Measurements from ENCODE around the gene OPA1. TPM values are rescaled to one million over a fixed set of nuclear protein-coding genes. Genes with fewer than 3 reads are reported as not detected.
"Not testable (repeated sequence)": the region's sequence is repeated elsewhere in the genome, so short reads cannot be mapped to it uniquely, and the experiment has no call there.

The OPA1 gene
- polyA plus RNA-seq, 12 donors = 39.8 to 60.7 (median 52.1) TPM; not detected in 1

DNA sequence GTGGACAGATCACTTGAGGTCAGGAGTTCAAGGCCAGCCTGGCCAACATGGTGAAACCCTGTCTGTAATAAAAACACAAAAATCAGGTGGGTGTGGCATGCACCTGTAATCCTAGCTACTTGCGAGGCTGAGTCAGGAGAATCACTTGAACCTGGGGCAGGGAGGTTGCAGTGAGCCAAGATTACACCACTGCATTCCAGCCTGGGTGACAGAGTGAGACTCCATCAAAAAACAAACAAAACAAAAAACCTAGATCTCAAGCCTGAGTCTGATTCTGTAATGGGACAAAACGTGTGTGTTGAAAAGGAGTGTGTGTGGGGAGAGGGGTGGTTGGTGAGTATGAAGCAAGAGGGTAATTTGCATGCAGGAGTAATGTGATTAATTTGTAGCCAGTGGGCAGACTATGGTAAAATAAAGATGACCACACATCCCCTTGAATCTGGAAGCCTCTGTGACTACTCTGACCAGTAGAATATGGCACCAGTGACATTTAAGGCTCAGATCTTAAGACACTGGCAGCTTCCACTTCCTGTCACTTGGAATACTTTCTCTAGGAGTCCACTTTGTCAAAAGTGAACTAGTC, 18.4 kb upstream of the OPA1 start:
- DNase-seq = no peak

DNA sequence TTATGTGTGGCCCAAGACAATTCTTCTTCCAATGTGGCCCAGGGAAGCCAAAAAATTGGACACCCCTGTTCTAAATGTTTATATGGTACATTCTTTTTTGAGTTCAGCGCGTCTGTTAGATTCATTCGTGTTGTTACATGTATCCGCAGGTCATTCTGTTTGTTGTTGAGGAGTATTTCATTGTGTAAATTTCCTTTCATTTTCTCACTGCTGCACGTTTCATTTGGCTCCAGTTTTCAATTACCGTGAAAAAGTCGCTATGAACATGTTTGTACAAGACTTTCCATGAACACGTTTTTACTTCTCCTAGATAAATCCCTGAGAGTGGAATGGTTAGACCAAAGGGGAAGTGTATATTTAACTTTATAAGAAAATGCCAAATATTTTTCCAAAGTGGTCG, 7.5 kb upstream of the OPA1 start:
- DNase-seq = no peak

DNA sequence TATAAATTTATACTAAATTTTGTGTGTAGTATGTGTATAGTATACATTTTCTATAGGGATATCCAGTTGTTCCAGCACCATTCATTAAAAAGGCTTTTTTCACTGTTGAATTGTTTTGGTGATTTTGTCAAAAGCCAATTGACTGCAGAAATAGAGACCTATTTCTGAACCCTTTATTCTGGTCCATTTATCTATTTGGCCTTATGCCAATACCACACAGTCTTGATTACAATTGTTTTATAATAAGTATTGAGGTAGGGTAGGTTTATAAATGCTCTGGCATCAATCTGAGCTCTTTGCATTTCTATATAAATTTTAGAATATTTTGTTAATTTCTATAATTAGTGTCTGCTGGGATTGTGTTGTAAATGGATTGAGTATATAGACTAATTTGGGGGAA, 6.5 kb upstream of the OPA1 start:
- no peak for DNase-seq

DNA sequence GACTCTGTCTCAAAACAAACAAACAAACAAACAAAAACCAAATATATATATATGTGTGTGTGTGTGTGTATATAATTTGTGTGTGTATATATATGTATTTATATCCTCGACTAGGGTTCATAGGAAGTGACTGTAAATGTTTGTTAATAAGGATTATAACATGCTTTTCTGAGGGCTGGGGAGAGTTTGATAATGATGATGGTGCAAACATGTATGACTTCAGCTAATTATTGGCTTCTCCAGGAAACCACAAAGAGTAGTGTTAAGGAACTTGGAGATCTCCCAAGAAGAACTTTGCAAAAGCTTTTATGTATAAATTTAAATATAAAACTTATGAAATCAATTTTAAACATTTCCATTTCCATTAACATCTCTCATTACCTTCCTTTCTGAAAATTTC, 3.9 kb upstream of the OPA1 start:
- no peak for DNase-seq

DNA sequence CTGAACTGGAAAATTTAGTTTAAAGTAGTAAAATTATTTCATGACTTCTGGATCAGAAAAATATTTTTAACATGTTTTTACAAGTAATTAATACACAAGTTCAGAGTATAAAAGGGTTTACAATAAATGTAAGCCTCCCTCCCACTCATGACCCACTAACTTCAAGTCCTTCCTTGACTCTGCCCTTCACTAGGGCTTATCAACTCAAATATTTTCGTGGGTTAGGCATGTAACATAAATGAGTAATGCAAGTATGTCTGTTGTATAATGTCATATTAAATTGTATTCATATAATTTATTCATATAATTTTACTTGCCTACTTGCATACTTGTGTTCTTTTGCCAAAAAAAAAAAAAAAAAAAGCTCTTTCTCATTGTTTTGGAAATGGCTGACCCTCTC, 3.4 kb upstream of the OPA1 start:
- no peak for DNase-seq

DNA sequence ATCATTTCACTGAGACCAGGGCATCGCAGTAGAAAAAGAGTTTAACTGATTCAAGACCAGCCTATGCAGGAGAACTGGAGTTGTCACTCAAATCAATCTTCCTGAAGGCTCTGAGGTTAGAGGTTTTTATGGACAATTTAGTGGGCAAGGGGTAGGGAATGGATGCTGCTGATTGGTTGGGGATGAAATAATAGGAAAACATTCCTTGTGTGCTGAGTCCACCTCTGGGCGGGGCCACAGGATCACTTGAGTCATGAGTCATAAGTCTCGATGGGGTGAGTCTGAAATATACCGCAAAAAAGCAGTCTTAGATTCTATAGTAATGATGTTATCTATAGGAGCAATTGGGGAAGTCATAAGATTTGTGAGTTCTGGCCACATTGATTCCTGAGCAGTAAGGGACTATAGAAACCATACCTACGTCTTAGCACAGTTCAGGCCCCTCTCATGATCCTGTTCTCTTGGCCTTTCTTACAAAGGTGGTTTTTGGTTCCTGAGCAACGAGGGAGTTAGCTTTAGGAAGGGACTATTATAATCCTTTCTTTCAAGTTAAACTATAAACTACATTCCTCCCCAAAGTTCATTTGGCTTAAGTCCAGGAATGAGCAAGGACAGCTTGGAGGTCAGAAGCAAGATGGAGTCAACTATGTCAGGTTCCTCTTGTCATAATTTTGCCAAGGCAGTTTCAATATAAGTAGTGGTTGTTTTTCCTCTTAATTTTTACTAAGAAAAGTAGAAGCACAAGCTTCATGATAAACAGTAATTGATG, 2.7 kb upstream of the OPA1 start:
- DNase-seq = no peak

DNA sequence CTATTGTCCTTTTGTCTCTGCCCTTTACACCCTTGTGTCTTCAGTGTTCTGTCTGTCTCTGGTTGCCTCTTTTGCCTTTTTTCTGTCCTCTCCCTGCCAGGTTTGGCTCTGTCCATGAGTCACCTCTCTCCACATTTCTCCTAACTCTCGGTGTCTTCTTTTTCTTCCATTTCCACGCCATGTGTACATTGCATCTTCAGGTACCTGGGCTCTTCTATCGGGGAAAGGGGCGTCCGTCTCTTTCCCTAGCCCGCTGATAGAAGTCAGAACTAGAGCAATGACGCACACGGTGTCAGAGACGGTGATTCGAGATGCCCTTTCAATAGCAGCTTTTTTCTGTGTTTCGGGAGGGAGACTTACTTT, 641 bp downstream of the OPA1 start:
- DNase-seq = no peak

DNA sequence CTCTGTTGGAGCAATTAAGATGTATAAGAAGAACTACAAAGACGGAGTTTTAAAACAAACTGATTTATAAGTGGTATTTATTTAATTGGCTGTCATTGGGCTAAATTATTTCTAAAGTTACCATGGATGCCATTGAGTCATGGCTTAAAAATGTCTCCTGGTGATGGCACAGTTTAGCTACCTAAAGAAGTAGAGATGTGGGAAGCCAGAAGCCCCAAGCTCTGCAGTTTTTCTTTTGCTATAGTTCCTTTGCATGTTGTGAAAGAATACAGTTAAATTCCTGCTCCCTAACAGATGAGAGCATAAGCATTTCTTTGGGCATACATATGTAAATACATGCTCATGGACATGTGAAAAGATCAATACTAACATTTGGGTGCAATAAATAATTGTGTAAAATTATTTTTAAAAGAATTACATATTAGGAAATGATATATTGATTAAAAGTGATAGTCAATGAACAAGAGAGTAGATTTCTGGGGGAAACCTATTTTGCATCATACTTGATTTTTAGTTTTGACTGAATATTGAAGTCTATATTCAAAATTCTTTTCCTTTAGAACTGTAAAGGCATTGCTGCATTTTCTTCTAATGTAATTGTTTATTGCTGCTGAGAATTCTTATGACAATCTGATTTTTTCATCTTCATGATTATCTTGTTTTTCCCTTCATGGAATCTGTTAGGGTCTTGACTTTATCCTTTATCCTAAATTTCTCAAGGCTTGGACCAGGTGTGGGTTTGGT, 2.1 kb downstream of the OPA1 start:
- DNase-seq = no peak

DNA sequence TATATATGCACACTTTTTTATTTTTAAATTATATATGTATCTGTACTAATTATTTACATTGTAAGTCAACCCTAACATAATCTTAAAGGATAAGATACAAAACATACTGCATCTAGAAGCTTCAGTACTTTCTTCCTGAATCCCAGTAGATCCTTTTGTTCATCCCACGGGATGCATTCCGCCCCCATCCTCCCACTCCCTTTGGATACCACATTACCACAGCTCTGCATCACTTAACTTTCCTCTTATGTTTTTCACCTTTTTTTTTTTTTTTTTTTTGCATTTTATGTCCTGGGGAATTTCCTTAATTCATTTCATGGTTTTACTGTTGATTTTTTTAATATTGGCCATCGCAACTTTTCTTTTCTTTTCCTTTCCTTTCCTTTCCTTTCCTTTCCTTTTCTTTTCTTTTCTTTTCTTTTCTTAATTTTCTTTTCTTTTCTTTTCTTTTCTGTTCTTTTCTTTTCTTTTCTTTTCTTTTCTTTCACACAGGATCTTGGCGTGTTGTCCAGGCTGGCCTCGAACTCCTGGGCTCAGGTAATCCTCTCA, 3.0 kb downstream of the OPA1 start:
- DNase-seq = no peak

DNA sequence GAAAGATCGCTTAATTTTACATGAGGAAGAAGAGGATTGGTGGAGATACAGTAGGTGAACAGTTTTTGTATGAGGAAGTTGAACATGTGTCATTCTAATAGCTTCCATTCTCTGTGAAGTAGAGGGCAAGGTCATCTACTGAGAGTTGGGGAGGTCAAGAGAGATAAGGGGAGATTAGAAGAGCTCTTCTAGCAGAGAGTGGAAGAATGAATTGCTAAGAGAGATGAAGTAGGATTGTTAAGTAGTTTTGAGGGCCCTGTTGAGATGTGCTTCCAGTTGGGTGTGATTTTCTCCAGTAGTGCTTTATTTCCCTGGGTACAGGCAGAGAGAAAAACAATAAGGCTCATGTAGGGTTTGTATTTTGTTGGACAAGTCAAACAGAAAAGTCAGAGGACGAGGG, 5.2 kb downstream of the OPA1 start:
- no peak for DNase-seq

DNA sequence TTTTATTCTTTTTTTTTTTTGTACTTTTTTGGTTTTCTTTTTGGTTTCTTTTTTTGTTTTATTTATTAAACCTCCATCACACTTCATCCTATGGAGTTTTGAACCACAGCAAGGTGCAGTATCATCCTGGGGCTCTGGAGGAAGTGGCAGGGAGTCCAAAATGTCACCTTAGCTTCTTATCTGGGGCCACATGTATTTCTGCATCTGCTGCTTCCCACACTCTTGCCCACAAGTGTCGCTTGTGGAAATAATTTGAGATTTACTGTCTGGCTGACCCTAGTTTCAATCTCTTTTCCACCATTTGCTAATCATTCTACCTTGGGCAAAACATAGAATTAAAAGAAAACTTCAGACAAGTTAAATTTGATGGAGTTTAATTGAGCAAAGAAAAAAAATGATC, 6.4 kb downstream of the OPA1 start:
- DNase-seq = no peak

DNA sequence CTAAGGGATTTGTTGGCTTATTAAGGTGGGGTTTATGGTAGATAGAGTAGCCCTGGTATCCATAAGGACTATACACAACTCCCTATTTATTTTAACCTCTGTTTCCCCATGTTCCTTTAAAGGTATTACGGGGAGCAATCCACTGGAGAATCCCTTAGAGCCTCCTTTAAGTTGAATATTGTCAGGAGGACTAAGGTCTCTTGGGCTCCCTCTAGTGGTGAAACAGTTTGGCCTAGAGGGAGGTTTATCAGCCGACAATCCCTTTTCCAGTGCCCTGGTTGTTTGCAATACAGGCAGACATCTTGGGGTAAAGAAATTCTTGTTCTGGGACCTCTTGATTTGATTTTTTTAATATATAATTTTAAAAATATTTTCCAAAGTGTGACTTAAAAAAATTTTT, 12.9 kb downstream of the OPA1 start:
- DNase-seq = peak; percentile 4

DNA sequence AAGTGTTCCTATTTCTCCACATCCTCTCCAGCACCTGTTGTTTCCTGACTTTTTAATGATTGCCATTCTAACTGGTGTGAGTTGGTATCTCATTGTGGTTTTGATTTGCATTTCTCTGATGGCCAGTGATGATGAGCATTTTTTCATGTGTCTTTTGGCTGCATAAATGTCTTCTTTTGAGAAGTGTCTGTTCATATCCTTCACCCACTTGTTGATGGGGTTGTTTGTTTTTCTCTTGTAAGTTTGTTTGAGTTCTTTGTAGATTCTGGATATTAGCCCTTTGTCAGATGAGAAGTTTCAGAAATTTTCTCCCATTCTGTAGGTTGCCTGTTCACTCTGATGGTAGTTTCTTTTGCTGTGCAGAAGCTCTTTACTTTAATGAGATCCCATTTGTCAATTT, 13.9 kb downstream of the OPA1 start:
- DNase-seq = not testable (repeated sequence)

DNA sequence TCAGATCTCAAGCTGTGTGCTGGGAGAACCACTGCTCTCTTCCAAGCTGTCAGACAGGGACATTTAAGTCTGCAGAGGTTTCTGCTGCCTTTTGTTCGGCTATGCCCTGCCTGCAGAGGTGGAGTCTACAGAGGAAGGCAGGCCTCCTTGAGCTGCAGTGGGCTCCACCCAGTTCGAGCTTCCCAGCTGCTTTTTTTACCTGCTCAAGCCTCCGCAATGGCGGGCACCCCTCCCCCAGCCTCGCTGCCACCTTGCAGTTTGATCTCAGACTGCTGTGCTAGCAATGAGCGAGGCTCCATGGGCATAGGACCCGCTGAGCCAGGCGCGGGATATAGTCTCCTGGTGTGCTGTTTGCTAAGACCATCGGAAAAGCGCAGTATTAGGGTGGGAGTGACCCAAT, 17.5 kb downstream of the OPA1 start:
- DNase-seq = not testable (repeated sequence)

DNA sequence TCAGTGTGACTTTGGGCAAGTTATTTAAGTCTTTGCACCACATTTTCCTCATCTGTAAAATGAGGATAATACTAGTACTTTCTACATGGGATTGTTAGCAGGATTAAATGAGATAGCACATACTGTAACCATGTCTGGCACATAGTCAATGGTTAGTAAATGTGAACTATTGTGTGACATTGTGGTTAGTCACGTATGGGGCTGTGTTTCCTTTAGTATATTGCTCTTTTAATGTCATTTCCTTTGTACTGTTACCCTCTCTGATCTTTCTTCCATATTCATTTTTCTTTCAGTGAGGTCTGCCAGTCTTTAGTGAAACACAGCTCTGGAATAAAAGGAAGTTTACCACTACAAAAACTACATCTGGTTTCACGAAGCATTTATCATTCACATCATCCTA, 21.4 kb downstream of the OPA1 start:
- DNase-seq = no peak

DNA sequence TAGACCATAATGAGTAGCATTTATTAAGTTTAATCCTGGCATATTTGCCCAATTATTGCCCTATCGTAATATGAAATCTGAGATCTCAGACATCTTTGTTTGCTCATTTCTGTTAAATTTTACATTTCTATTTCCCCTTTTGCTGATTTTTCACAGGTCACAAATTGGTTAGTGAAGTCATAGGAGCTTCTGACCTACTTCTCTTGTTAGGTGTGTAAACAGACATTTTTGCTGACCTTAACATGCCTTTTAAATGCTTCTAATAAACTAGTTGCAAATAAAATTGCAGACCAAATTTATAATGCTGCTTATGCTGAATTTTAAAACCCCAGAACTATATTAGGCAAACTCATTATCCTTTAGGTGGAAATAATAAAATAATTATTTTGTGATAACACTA, 24.6 kb downstream of the OPA1 start:
- DNase-seq = no peak

DNA sequence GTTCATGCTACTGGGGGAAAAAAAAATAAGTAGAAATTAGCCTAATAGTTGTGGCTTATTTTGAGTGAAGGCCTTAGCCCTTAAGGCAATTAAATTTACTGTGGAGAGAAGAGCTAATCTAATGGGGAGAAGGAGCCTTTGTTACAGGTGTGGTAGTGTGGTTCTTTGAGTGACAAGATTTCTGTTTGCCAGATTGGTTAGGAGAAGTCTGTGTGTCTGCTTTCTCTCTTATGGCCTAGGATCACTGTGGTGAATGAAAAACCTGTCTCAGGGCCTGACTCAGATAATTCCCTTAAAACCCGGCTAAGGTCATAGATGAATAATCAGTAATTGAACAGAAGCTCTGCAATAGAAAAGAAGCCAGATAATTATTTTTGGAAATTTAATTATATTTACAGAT, 27.0 kb downstream of the OPA1 start:
- DNase-seq = no peak

DNA sequence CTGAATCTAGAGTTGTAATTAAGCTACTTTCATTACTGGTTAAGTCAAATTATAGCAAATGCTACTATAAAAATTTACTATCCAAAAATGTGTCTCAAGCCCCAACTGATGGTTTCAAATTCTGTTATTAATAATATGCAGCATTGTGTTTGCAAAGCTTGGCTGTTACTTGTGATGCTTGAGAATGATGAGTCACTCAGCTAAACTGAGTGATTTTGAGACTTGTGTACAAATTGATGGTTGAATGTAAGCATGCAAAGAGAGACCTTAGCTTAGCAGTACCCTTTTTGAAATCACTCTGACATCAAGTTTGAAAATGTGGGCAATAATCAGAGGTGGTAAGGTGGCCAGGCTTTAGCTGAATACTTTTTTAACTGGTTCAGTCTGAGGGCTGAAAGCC, 27.6 kb downstream of the OPA1 start:
- no peak for DNase-seq

DNA sequence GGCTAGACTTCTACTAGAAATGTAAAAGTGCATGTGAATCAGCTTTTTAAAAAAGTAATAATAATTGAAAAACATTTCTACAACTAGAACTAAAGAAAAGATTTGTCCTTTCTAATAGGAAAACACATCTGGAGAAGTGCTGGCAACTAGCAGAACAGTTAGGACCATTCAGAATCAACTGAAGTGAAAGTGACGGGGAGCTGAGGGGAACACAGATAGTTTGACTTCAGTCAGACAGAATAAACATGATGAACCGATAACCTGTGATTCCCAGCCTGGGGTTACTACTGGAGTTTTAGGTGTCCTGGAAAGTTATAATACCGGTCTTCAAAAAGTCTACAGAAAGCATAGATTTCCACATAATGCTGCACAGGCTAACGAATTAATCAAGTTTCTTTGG, 28.1 kb downstream of the OPA1 start:
- no peak for DNase-seq

DNA sequence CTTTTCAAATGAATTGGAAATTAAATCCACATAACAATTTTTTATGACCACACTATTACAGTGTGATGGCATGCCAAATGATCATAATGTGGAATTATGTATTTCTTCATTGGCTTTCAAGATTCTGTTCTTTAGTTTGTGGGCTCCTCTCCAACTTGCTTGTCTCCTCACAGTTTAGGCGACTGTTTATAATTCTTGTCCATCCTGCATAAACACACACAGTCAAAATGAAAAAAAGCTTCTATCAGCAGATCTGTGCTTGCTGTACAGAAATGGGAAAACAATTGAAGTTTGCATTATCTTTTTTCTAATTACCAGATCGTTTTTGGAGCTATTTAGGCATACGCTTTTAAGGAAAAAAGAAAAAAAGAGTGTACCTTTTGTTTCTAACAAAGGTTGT, 37.0 kb downstream of the OPA1 start:
- no peak for DNase-seq

DNA sequence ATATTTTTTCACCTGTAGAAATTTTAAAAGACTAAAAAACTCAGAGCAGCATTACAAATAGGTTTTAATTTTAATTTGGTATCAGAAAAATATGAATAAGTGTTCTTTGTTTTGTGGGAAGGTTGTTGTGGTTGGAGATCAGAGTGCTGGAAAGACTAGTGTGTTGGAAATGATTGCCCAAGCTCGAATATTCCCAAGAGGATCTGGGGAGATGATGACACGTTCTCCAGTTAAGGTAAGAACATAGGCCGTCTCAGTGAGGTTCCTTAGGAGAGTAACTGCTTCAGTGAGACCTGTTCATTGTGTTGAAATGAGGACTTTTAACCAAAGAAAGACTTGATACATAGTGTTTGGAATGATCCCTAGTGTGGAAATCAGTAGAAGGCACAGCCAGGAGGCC, 44.8 kb downstream of the OPA1 start:
- no peak for DNase-seq

DNA sequence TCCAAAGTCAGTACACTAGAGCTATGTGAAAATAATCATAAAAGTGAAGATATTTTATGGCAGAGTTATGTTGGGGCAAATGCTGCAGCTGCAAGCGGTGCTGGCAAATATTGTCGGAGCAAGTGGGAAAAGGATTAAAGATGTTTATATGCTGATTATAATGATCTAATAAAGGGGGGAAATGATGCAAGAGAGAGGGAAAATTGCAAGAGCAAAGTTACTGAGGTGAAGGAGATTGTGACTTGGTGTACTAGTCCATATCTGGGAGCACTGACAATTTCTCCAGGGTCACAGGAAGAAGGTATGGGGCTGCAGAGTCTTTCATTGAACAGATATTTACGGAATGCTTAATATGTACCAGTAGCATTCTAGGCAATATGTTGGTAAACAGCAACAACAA, 45.8 kb downstream of the OPA1 start:
- no peak for DNase-seq

DNA sequence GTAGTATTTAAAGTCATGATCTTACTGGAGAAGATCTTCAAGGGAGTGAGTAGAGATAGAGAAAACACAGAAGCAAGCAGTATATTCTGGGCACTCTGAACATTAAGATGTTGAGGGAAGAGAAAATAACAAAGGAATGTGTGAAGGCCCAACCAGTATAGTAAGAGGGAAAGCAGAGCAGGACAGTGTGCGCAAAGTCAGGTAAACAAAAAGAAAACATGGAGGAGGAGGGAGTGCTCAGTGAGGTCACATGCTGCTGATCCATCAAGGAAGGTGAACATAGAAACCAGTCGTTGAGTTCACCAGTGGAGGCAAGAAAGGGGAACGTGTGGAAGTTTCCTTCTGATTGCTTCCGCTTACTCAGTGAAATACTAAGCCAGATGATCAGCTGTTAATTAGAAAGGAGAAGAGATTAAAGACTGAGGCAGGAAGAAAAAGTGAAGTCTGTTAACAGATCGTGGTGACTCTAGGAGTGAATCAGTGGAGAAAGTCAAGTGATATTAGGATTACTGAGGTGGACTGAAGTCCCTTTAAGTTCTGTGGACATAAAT, 47.2 kb downstream of the OPA1 start:
- no peak for DNase-seq
